GM21447 (cell line): Measurements from ENCODE around the gene EML6.

Experiments used
- ATAC-seq: cut with Tn5 transposase; IDR thresholded peaks from one replicate; pipeline ENCODE4 v1.9.1; 2021; ENCODE audit not compliant: unreplicated experiment

The EML6 gene

GRCh38 chr2:54936766-54937165 lies 213.3 kb downstream of the EML6 start:
- no peak for ATAC-seq

GRCh38 chr2:54939446-54940118 lies 216.1 kb downstream of the EML6 start:
- ATAC-seq: no peak

- ATAC-seq: no peak
These were observed 217.3 kb downstream of the EML6 start for GRCh38 chr2:54940723-54941122.

GRCh38 chr2:54941248-54941984 lies 218.0 kb downstream of the EML6 start:
- ATAC-seq: no peak

- ATAC-seq: no peak
These were observed 218.9 kb downstream of the EML6 start for GRCh38 chr2:54942373-54942772.

- no peak for ATAC-seq
These were observed 221.4 kb downstream of the EML6 start for GRCh38 chr2:54944724-54945326.

GRCh38 chr2:54945391-54946219 lies 222.1 kb downstream of the EML6 start:
- ATAC-seq: peak; percentile 87

- no peak for ATAC-seq
These were observed 222.9 kb downstream of the EML6 start for GRCh38 chr2:54946220-54946805.

GRCh38 chr2:54947136-54947535 lies 223.7 kb downstream of the EML6 start:
- no peak for ATAC-seq

- ATAC-seq: no peak
These were observed 224.2 kb downstream of the EML6 start for GRCh38 chr2:54947646-54948045.

GRCh38 chr2:54948120-54948519 lies 224.7 kb downstream of the EML6 start:
- no peak for ATAC-seq

GRCh38 chr2:54949431-54949830 lies 226.0 kb downstream of the EML6 start:
- no peak for ATAC-seq

- no peak for ATAC-seq
These were observed 227.3 kb downstream of the EML6 start for GRCh38 chr2:54950811-54951210.

GRCh38 chr2:54952425-54952824 lies 229.0 kb downstream of the EML6 start:
- ATAC-seq: no peak

- no peak for ATAC-seq
These were observed 229.6 kb downstream of the EML6 start for GRCh38 chr2:54952978-54953456.

GRCh38 chr2:54954158-54954557 lies 230.7 kb downstream of the EML6 start:
- no peak for ATAC-seq

GRCh38 chr2:54954705-54955357 lies 231.4 kb downstream of the EML6 start:
- ATAC-seq: no peak

- no peak for ATAC-seq
These were observed 232.1 kb downstream of the EML6 start for GRCh38 chr2:54955358-54956110.

- no peak for ATAC-seq
These were observed 232.7 kb downstream of the EML6 start for GRCh38 chr2:54956111-54956627.
